Thyroid gland (tissue), 4 donors: Measurements from ENCODE around the gene SMIM14.

Experiments
- POLR2A ChIP-seq, 2 donors: fragments of 450-650 bp; IDR thresholded peaks; one replicate each; pipeline ENCODE4 v1.6.1; 2017; ENCODE audit warnings: antibody characterized with exemption in 2 of 2, mild to moderate bottlenecking in 2 of 2, moderate library complexity in 1 of 2
- TF ChIP-seq, protein P1 (sequence below), 6 experiments: fragments of 200-600 bp in 3 of 6; fragments of 450-650 bp in 3 of 6; sonication (generic) in 3 of 6; IDR thresholded peaks; one replicate each; pipeline ENCODE4 v1.5.1; 2016 to 2019; ENCODE audit warnings: antibody characterized with exemption in 6 of 6, mild to moderate bottlenecking in 2 of 6, inconsistent platforms in 1 of 6, moderate library complexity in 1 of 6

DNA sequence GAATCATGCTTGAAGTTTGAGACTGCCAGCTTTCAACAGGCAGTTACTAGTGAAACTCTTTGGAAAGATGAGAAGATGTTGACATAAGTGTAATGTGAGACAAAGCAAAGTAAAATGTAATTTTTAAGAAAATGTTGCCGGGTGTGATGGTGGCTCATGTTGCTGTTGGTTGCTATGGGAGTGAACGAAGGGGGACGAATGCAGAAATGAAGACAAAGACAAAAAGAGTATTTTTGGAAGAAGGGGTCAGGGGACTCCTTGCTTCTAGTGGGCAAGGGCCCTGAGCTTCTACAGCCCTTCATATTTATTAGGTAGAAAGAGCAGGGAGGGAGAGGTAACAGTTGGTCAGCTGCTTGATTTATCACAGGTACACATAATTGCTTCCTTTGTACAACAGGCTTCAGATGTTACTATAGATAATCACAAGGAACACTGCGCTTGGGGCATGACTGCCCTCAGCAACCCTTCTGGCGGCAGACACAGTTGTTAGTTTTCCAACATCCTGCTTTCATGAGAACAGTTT is 99.5 kb downstream of the SMIM14 start:
- TF ChIP-seq POLR2A (IDR thresholded peaks at IDR 0.05): no peak
- TF ChIP-seq, protein P1, sequence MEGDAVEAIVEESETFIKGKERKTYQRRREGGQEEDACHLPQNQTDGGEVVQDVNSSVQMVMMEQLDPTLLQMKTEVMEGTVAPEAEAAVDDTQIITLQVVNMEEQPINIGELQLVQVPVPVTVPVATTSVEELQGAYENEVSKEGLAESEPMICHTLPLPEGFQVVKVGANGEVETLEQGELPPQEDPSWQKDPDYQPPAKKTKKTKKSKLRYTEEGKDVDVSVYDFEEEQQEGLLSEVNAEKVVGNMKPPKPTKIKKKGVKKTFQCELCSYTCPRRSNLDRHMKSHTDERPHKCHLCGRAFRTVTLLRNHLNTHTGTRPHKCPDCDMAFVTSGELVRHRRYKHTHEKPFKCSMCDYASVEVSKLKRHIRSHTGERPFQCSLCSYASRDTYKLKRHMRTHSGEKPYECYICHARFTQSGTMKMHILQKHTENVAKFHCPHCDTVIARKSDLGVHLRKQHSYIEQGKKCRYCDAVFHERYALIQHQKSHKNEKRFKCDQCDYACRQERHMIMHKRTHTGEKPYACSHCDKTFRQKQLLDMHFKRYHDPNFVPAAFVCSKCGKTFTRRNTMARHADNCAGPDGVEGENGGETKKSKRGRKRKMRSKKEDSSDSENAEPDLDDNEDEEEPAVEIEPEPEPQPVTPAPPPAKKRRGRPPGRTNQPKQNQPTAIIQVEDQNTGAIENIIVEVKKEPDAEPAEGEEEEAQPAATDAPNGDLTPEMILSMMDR (IDR thresholded peaks at IDR 0.05): no peak
